Measurements from ENCODE around the gene ADAMTS1. TPM values are rescaled to one million over a fixed set of nuclear protein-coding genes. Genes with fewer than 3 reads are reported as not detected.

Gene ADAMTS1
- total RNA-seq, 1 experiment from 2014 or later: 0.26 TPM

DNA sequence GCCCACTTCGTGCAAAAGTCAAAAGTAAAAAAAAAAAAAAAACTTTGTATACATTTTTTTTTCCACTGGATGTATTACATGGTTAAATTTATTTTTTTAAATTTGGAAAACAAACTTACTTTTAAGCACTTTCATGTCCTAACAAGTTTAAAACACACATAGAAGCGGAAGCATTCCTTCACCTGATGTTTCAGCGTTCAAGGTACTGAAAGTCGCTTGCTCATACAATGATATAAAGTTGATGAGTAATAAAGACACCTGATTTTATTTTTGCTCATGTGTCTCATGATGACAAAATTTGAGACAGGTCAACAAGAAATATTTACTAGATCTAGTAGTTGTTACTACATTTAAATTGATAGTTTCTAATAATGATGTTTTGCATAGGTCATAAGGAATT, 35.5 kb downstream of the ADAMTS1 start:
- no peak overlapping the region for H3K27ac ChIP-seq
- H2AFZ ChIP-seq: no peak overlapping the region
- no peaks in the 10 kb centered on the region for H3K36me3 ChIP-seq (ENCODE audit: low read depth)
- no peak overlapping the region for H3K4me2 ChIP-seq
- H3K9me3 ChIP-seq (ENCODE audit: insufficient read depth, low read depth): no peaks in the 10 kb centered on the region
- no TSS peak for BruUV-seq (replicated peaks)
- H3K9me2 ChIP-seq (ENCODE audit: insufficient read depth): no peaks in the 10 kb centered on the region
- H3K27me3 ChIP-seq (ENCODE audit: insufficient read depth, low read depth): no peaks in the 10 kb centered on the region
- no peak for DNase-seq
- ChIA-PET CTCF (no interaction called here), POLR2A (ENCODE audit: unreplicated experiment) (no interaction called here)
- H3K4me1 ChIP-seq (replicated peaks; ENCODE audit: insufficient read depth): no peaks in the 10 kb centered on the region
- H3F3A ChIP-seq (ENCODE audit: insufficient read depth, low read depth): no peaks in the 10 kb centered on the region
- no peak overlapping the region for H3K4me3 ChIP-seq
- no peaks in the 10 kb centered on the region for H3K79me2 ChIP-seq (ENCODE audit: low read depth)
- TF ChIP-seq, protein P1, sequence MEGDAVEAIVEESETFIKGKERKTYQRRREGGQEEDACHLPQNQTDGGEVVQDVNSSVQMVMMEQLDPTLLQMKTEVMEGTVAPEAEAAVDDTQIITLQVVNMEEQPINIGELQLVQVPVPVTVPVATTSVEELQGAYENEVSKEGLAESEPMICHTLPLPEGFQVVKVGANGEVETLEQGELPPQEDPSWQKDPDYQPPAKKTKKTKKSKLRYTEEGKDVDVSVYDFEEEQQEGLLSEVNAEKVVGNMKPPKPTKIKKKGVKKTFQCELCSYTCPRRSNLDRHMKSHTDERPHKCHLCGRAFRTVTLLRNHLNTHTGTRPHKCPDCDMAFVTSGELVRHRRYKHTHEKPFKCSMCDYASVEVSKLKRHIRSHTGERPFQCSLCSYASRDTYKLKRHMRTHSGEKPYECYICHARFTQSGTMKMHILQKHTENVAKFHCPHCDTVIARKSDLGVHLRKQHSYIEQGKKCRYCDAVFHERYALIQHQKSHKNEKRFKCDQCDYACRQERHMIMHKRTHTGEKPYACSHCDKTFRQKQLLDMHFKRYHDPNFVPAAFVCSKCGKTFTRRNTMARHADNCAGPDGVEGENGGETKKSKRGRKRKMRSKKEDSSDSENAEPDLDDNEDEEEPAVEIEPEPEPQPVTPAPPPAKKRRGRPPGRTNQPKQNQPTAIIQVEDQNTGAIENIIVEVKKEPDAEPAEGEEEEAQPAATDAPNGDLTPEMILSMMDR (conservative IDR thresholded peaks at IDR 0.05): no peak
- TF ChIP-seq EZH2 (IDR thresholded peaks at IDR 0.05; ENCODE audit: low read depth): no peak
- intact Hi-C loops (cut with micrococcal nuclease; ENCODE audit: unreplicated experiment): no loop called here
- no peaks in the 10 kb centered on the region for H4K20me1 ChIP-seq (ENCODE audit: insufficient read depth)

DNA sequence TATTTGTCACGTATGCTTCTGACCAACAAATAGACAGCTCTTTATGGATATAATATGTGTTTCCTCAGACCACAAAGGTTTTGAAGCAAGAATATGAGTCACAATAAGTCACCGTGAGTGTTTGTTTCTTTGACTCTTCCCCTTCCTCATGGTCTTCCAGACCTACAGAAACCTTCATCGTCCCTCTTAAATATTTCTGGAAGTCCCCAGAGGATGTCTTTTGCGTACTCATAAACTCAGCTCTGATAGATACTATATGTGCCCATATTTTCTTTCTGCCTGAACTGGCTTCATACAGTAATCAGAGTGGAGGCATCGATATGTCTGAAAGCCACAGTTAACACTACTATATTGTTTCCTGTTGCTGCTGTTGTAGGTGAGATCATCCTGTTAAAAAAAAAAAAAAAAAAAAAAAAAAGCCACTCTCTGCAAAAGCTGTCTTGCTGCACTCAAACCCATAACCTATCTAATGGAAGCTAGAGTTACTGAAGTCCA, 38.4 kb downstream of the ADAMTS1 start:
- intact Hi-C loops (cut with micrococcal nuclease; ENCODE audit: unreplicated experiment): no loop called here
- H4K20me1 ChIP-seq (ENCODE audit: insufficient read depth): no peaks in the 10 kb centered on the region
- DNase-seq: no peak
- no peak overlapping the region for H2AFZ ChIP-seq
- no peak for TF ChIP-seq EZH2 (IDR thresholded peaks at IDR 0.05; ENCODE audit: low read depth)
- TF ChIP-seq, protein P1 (conservative IDR thresholded peaks at IDR 0.05): no peak
- CTCF ChIA-PET: no interaction called here
- H3K36me3 ChIP-seq (ENCODE audit: low read depth): no peaks in the 10 kb centered on the region
- POLR2A ChIA-PET (ENCODE audit: unreplicated experiment): no interaction called here
- no peaks in the 10 kb centered on the region for H3K27me3 ChIP-seq (ENCODE audit: insufficient read depth, low read depth)
- H3K9me3 ChIP-seq (ENCODE audit: insufficient read depth, low read depth): no peaks in the 10 kb centered on the region
- no peaks in the 10 kb centered on the region for H3K79me2 ChIP-seq (ENCODE audit: low read depth)
- no TSS peak for BruUV-seq (replicated peaks)
- H3K4me2 ChIP-seq: no peak overlapping the region
- no peaks in the 10 kb centered on the region for H3F3A ChIP-seq (ENCODE audit: insufficient read depth, low read depth)
- no peak overlapping the region for H3K27ac ChIP-seq
- no peaks in the 10 kb centered on the region for H3K9me2 ChIP-seq (ENCODE audit: insufficient read depth)
- no peaks in the 10 kb centered on the region for H3K4me1 ChIP-seq (replicated peaks; ENCODE audit: insufficient read depth)
- H3K4me3 ChIP-seq: no peak overlapping the region

DNA sequence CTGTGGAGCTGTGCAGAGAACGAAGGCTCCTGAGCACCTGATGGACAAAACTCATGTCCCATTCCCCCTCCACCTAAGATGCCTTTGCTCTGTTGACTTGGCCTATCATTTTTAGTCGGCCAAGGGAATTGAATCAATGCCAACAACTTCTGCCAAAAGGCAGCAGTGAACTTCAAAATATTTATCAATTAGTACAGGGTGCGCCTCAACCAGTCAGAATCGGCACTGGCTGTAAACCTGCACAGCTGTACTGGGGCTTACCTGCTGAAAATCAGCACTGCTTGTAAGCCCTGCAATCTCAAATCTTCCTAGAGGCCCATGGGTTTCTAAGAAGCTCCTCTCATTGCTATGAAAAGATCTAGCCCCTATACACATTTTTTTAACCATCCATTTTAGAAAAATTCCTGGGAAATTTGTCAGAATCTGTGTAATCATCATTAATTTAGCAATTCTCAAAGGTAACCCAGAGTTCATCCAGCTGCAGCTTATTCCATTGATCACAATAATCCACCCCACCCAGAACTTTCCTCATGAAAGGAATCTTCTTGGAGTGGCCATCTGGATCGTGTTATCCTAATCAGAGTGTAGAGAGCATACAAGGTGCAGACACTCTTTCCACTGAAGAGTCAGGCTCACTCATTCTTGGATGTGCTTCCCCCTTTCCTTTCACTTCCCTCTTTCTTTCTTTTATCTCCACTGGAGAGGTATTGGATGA, 40.2 kb downstream of the ADAMTS1 start:
- Histone ChIP-seq H3K9me3 (ENCODE audit: insufficient read depth, low read depth) (no peaks in the 10 kb centered on the region), H3K27ac (no peak overlapping the region), H3K4me3 (no peak overlapping the region), H3K4me2 (no peak overlapping the region), H3K9me2 (ENCODE audit: insufficient read depth) (no peaks in the 10 kb centered on the region), H3K4me1 (replicated peaks; ENCODE audit: insufficient read depth) (no peaks in the 10 kb centered on the region), H3K36me3 (ENCODE audit: low read depth) (no peaks in the 10 kb centered on the region), H2AFZ (no peak overlapping the region), H3K79me2 (ENCODE audit: low read depth) (no peaks in the 10 kb centered on the region), H4K20me1 (ENCODE audit: insufficient read depth) (no peaks in the 10 kb centered on the region), H3K27me3 (ENCODE audit: insufficient read depth, low read depth) (no peaks in the 10 kb centered on the region), H3F3A (ENCODE audit: insufficient read depth, low read depth) (no peaks in the 10 kb centered on the region)
- no TSS peak for BruUV-seq (replicated peaks)
- POLR2A ChIA-PET (ENCODE audit: unreplicated experiment): no interaction called here
- DNase-seq: no peak
- CTCF ChIA-PET: interaction anchor here (0.5 kb wide), 1 partner anchor 1941 kb away, joined by 3 read pairs; no protein-coding TSS in a partner anchor
- intact Hi-C loops (cut with micrococcal nuclease; ENCODE audit: unreplicated experiment): no loop called here
- TF ChIP-seq, protein P1 (conservative IDR thresholded peaks at IDR 0.05): no peak

Data from PC-9 (cell line).